ENCODE measurements around the gene PRDX1.

DNA sequence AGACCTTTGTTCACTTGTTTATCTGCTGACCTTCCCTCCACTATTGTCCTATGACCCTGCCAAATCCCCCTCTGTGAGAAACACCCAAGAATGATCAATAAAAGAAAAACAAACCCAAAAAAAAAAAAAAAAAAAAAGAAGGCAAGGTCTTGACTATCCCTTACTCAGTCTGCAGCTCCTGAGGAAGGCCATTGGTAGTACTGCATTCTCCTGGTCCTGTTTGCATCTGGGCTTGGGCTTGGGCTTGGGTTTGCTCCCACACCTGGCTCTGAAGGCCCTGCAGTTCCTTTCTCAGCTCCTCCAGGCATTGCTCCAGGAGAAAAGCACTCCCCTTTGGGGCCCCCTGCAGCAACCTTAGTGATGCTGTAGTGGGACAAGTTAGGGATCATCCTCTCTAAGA is 23.4 kb downstream of the PRDX1 start:
- TF ChIP-seq ZFP30 (CRISPR knock-in tag; IDR thresholded peaks at IDR 0.05) (no peak), BACH2 (CRISPR knock-in tag; IDR thresholded peaks at IDR 0.05; ENCODE audit: borderline replicate concordance) (no peak)
